ENCODE data around the gene COL16A1.
"Not testable (repeated sequence)": the region's sequence is repeated elsewhere in the genome, so short reads cannot be mapped to it uniquely, and the experiment has no call there.

COL16A1 gene

GRCh38 chr1:31707711-31708110, 3.9 kb upstream of the COL16A1 start:
- DNase-seq (ENCODE audit: low read depth) = peak; percentile 85
- no peak overlapping the region for H3K4me3 ChIP-seq (replicated peaks; ENCODE audit: low read depth, low read length)
- TF ChIP-seq CTCF (IDR thresholded peaks at IDR 0.05; ENCODE audit: low read length, missing control alignments) = peak; percentile 58

- H3K4me3 ChIP-seq (replicated peaks; ENCODE audit: low read depth, low read length); DNase-seq (ENCODE audit: low read depth): not testable (repeated sequence)
Observed at GRCh38 chr1:31707059-31707600, 3.3 kb upstream of the COL16A1 start.

- DNase-seq (ENCODE audit: low read depth) = no peak
- no peak overlapping the region for H3K4me3 ChIP-seq (replicated peaks; ENCODE audit: low read depth, low read length)
- TF ChIP-seq CTCF (IDR thresholded peaks at IDR 0.05; ENCODE audit: low read length, missing control alignments) = no peak
Observed at GRCh38 chr1:31706384-31707058, 2.7 kb upstream of the COL16A1 start.

GRCh38 chr1:31705080-31705866, 1.5 kb upstream of the COL16A1 start:
- H3K4me3 ChIP-seq (replicated peaks; ENCODE audit: low read depth, low read length) = peak overlapping the region; percentile 17
- TF ChIP-seq CTCF (IDR thresholded peaks at IDR 0.05; ENCODE audit: low read length, missing control alignments) = peak; percentile 33
- DNase-seq (ENCODE audit: low read depth) = peak; percentile 54

GRCh38 chr1:31704271-31705079, 658 bp upstream of the COL16A1 start:
- TF ChIP-seq CTCF (IDR thresholded peaks at IDR 0.05; ENCODE audit: low read length, missing control alignments) = no peak
- H3K4me3 ChIP-seq (replicated peaks; ENCODE audit: low read depth, low read length) = peak overlapping the region; percentile 62
- peak; percentile 53 for DNase-seq (ENCODE audit: low read depth)

GRCh38 chr1:31702836-31703404, 897 bp downstream of the COL16A1 start:
- DNase-seq (ENCODE audit: low read depth) = no peak
- H3K4me3 ChIP-seq (replicated peaks; ENCODE audit: low read depth, low read length) = peak overlapping the region; percentile 62
- TF ChIP-seq CTCF (IDR thresholded peaks at IDR 0.05; ENCODE audit: low read length, missing control alignments) = no peak
